Endothelial cell of umbilical vein (primary cell): ENCODE results near the gene PRR11. TPM values are rescaled to one million over a fixed set of nuclear protein-coding genes. Genes with fewer than 3 reads are reported as not detected.

ENCODE experiments used
- BruUV-seq: library from RNA; stranded (reverse); fragments of 400-500 nt; replicated peaks from 2 replicates; lab custom pipeline; 2021; lab: Mats Ljungman, UMichigan
- CTCF ChIA-PET: fragments of 300-600, 350-600 bp; sonication (Branson Sonifier 250); formaldehyde crosslinking; loops from one replicate; lab custom pipeline; 2021; ENCODE audit warnings: antibody characterized with exemption, inconsistent platforms; lab: Charles Lee
- POLR2A ChIA-PET: fragments of 300-600, 350-600 bp; sonication (Branson Sonifier 250); formaldehyde crosslinking; loops from one replicate; lab custom pipeline; 2021; ENCODE audit warnings: antibody characterized with exemption, inconsistent platforms; lab: Charles Lee
- DNase-seq: peaks from one replicate; pipeline ENCODE4 v3.0.0-alpha.2; 2011; ENCODE audit warnings: low read depth, low spot score
- FAIRE-seq: peaks from 2 replicates; lab custom pipeline; 2011; peaks lifted over from hg19 to GRCh38; lab: Jason Lieb, UNC
- H2AFZ ChIP-seq: 2 replicates; pipeline ENCODE4 v1.6.0; 2012; ENCODE audit warnings: low read depth, low read length, control low read depth, inconsistent platforms
- H3K27ac ChIP-seq: 2 replicates; pipeline ENCODE4 v1.5.1; 2011; ENCODE audit warnings: low read depth, mild to moderate bottlenecking, control low read depth, low read length, moderate library complexity; ENCODE audit not compliant: insufficient read depth
- H3K27me3 ChIP-seq, 2 experiments: 2 replicates each; pipeline versions ENCODE4 v1.6.0 to v1.6.1; 2011; ENCODE audit warnings: low read length in 2 of 2, mixed read lengths in 1 of 2; ENCODE audit not compliant: control insufficient read depth in 2 of 2, insufficient read depth in 2 of 2
- H3K36me3 ChIP-seq, 2 experiments: 2 replicates in 1 of 2; 3 replicates in 1 of 2; pipeline ENCODE4 v1.5.1; 2011; ENCODE audit warnings: low read length in 2 of 2, mild to moderate bottlenecking in 1 of 2, moderate library complexity in 1 of 2; ENCODE audit not compliant: control insufficient read depth in 2 of 2, insufficient read depth in 2 of 2; ENCODE audit errors: extremely low read depth in 1 of 2
- H3K4me1 ChIP-seq: 3 replicates; pipeline ENCODE4 v1.5.1; 2011; ENCODE audit warnings: mild to moderate bottlenecking, low read length; ENCODE audit not compliant: control insufficient read depth, insufficient read depth; ENCODE audit errors: extremely low read depth
- H3K4me2 ChIP-seq: 2 replicates; pipeline ENCODE4 v1.6.1; 2011; ENCODE audit warnings: low read length, control low read depth, mixed read lengths; ENCODE audit not compliant: insufficient read depth
- H3K4me3 ChIP-seq, 3 experiments: fragments of 200-600 bp in 1 of 3; sonication (generic), shearing (Covaris generic) in 1 of 3; replicated peaks in 1 of 3; 2 replicates each; pipeline ENCODE4 v1.5.1; 2011 to 2016; ENCODE audit warnings: control low read depth in 3 of 3, low read length in 3 of 3, mild to moderate bottlenecking in 2 of 3, inconsistent platforms in 1 of 3, low read depth in 1 of 3, moderate library complexity in 1 of 3; ENCODE audit not compliant: insufficient read depth in 1 of 3
- H3K79me2 ChIP-seq: 2 replicates; pipeline ENCODE4 v1.6.0; 2012; ENCODE audit warnings: low read length, inconsistent platforms; ENCODE audit not compliant: control insufficient read depth, insufficient read depth
- H3K9ac ChIP-seq: replicated peaks from 2 replicates; pipeline ENCODE3; 2011; ENCODE audit warnings: low read length, control low read depth; ENCODE audit not compliant: insufficient read depth; ENCODE audit errors: extremely low read depth
- H3K9me1 ChIP-seq: replicated peaks from 3 replicates; pipeline ENCODE4 v1.6.0; 2011; ENCODE audit warnings: mild to moderate bottlenecking, low read length; ENCODE audit not compliant: control insufficient read depth, insufficient read depth; ENCODE audit errors: extremely low read depth
- H3K9me3 ChIP-seq: replicated peaks from 2 replicates; pipeline ENCODE4 v1.5.1; 2012; ENCODE audit warnings: low read length, inconsistent platforms; ENCODE audit not compliant: control insufficient read depth, insufficient read depth
- H4K20me1 ChIP-seq: replicated peaks from 2 replicates; pipeline ENCODE3; 2011; ENCODE audit warnings: mild to moderate bottlenecking, low read length; ENCODE audit not compliant: control insufficient read depth, insufficient read depth; ENCODE audit errors: extremely low read depth
- EZH2 ChIP-seq: IDR thresholded peaks from 2 replicates; pipeline ENCODE4 v1.6.1; 2012; ENCODE audit warnings: borderline replicate concordance, low read depth, mild to moderate bottlenecking, moderate library complexity, low read length, inconsistent platforms; ENCODE audit not compliant: severe bottlenecking
- FOS ChIP-seq: IDR thresholded peaks from 2 replicates; pipeline ENCODE4 v1.6.1; 2011; ENCODE audit warnings: mild to moderate bottlenecking, low read length, moderate library complexity, borderline replicate concordance; ENCODE audit not compliant: insufficient read depth
- GATA2 ChIP-seq: IDR thresholded peaks from 2 replicates; pipeline ENCODE4 v1.7.0; 2011; ENCODE audit warnings: low read depth, mild to moderate bottlenecking, moderate library complexity, mixed read lengths, low read length; ENCODE audit not compliant: insufficient read length, insufficient read depth
- JUN ChIP-seq: IDR thresholded peaks from 2 replicates; pipeline ENCODE4 v1.6.1; 2011; ENCODE audit warnings: borderline replicate concordance, low read depth; ENCODE audit not compliant: insufficient read length, insufficient read depth
- POLR2A ChIP-seq: IDR thresholded peaks from 2 replicates; pipeline ENCODE4 v1.6.1; 2012; ENCODE audit warnings: low read depth, mild to moderate bottlenecking, control low read depth, low read length
- POLR2AphosphoS5 ChIP-seq: IDR thresholded peaks from 2 replicates; pipeline ENCODE4 v1.6.1; 2012; ENCODE audit warnings: low read depth, mild to moderate bottlenecking, control low read depth, low read length, moderate library complexity; ENCODE audit not compliant: insufficient read depth
- dilution Hi-C: fragments of 300-500 bp; cut with MboI; formaldehyde crosslinking; loops from one replicate; pipeline ENCODE4 v1.15.0; 2019; ENCODE audit warnings: low sequenced_read_pairs; ENCODE audit not compliant: extremely low pct_ligation_motif_present
- intact Hi-C: fragments of 100-400 bp; cut with micrococcal nuclease; formaldehyde crosslinking; loops from one replicate; pipeline ENCODE4 v1.10.0; 2022
- polyA plus RNA-seq, 4 experiments: library from polyadenylated mRNA; depleted of rRNA in 3 of 4; stranded (reverse) in 3 of 4; unstranded in 1 of 4; fragments of >200 nt; gene quantifications; 2 replicates each; pipeline versions ENCODE4 v1.2.1 to v1.2.3, GENCODE V29; 2011 to 2012; ENCODE audit warnings: missing spikeins in 1 of 4
- total RNA-seq: library from RNA; stranded (reverse); gene quantifications from 2 replicates; pipeline ENCODE4 v1.2.3, GENCODE V29; 2021
- TF ChIP-seq, protein P1 (sequence below), 2 donors: IDR thresholded peaks; 1 replicate in 1 of 2; 2 replicates in 1 of 2; pipeline ENCODE4 v1.5.1; 2011; ENCODE audit warnings: low read length in 2 of 2, mild to moderate bottlenecking in 2 of 2, moderate library complexity in 2 of 2, control low read depth in 1 of 2, inconsistent platforms in 1 of 2, low read depth in 1 of 2; ENCODE audit not compliant: insufficient read depth in 1 of 2; ENCODE audit errors: extremely low read depth in 1 of 2

The PRR11 gene
- total and polyA plus RNA-seq, 2 donors (not counting 3 experiments of a cell fraction or from before 2014, with no cell fraction given) = 28.8 to 86.3 TPM

DNA sequence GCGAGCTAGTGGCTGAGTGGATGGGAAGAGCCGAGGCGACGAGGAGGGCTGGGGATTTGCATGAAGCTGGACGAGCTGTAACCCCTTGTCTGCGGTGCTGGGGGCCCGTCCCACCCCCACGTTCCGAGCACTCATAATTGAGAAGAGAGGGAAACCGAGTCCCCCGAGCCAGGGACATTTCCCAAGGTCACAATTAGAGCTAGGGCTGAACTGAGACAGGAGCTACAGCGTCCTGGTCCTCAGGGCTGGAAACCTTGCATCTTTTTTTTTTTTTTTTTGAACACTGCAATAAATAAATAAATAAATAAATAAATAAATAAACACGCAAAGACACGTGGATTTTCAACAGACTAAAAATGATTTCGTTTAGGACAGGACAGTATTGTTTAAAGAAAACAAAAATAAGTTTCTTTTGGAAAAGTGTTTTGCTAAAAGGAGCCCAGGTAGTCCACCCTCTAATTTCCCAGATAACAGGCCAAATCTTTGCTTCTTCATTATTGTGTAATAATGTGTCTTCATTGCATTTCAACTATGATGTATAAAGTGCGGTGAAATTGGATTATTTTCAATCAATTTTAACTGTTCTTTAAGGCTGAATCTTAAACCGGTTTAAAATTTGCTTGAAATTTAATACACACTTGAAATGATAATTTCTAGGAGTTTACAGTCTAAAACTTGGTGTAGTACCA is 65.8 kb downstream of the PRR11 start:
- intact Hi-C loops = loop anchor here (10.0 kb wide), 1 partner anchor 343 kb away; the partner anchor contains the start of gene DHX40
- H4K20me1 ChIP-seq = no peaks in the 10 kb centered on the region
- H3K9me3 ChIP-seq = no peaks in the 10 kb centered on the region
- H3K4me1 ChIP-seq = peaks cover 3% of the 10 kb centered on the region
- H3K9me1 ChIP-seq = no peaks in the 10 kb centered on the region
- H3K9ac ChIP-seq = peak overlapping the region; percentile 42
- H3K79me2 ChIP-seq = no peaks in the 10 kb centered on the region
- dilution Hi-C loops = no loop called here
- DNase-seq (peak; percentile 44), FAIRE-seq (no peak)
- peak overlapping the region; percentile 39 to 67 (median 51) for H3K4me3 ChIP-seq
- no peaks in the 10 kb centered on the region for H3K36me3 ChIP-seq
- no TSS peak for BruUV-seq
- POLR2A ChIA-PET = no interaction called here
- CTCF ChIA-PET = interaction anchor here (0.7 to 1.3 kb wide), 3 partner anchors 106 to 816 kb away, joined by 3 to 4 read pairs (median 4); no protein-coding TSS in a partner anchor
- TF ChIP-seq FOS = no peak
- TF ChIP-seq JUN = no peak
- TF ChIP-seq GATA2 = no peak
- no peak for TF ChIP-seq EZH2
- TF ChIP-seq, protein P1, sequence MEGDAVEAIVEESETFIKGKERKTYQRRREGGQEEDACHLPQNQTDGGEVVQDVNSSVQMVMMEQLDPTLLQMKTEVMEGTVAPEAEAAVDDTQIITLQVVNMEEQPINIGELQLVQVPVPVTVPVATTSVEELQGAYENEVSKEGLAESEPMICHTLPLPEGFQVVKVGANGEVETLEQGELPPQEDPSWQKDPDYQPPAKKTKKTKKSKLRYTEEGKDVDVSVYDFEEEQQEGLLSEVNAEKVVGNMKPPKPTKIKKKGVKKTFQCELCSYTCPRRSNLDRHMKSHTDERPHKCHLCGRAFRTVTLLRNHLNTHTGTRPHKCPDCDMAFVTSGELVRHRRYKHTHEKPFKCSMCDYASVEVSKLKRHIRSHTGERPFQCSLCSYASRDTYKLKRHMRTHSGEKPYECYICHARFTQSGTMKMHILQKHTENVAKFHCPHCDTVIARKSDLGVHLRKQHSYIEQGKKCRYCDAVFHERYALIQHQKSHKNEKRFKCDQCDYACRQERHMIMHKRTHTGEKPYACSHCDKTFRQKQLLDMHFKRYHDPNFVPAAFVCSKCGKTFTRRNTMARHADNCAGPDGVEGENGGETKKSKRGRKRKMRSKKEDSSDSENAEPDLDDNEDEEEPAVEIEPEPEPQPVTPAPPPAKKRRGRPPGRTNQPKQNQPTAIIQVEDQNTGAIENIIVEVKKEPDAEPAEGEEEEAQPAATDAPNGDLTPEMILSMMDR (IDR thresholded peaks at IDR 0.05; ENCODE audit: extremely low read depth in 1 of 2, insufficient read depth in 1 of 2, low read depth in 1 of 2, low read length in 2 of 2) = no peak
- TF ChIP-seq POLR2A = no peak
- TF ChIP-seq POLR2AphosphoS5 = no peak
- peak overlapping the region; percentile 50 for H3K4me2 ChIP-seq
- no peaks in the 10 kb centered on the region for H3K27me3 ChIP-seq
- no peak overlapping the region for H3K27ac ChIP-seq
- H2AFZ ChIP-seq = peak overlapping the region; percentile 65
